ENCODE measurements around the gene AKT2.

DNA sequence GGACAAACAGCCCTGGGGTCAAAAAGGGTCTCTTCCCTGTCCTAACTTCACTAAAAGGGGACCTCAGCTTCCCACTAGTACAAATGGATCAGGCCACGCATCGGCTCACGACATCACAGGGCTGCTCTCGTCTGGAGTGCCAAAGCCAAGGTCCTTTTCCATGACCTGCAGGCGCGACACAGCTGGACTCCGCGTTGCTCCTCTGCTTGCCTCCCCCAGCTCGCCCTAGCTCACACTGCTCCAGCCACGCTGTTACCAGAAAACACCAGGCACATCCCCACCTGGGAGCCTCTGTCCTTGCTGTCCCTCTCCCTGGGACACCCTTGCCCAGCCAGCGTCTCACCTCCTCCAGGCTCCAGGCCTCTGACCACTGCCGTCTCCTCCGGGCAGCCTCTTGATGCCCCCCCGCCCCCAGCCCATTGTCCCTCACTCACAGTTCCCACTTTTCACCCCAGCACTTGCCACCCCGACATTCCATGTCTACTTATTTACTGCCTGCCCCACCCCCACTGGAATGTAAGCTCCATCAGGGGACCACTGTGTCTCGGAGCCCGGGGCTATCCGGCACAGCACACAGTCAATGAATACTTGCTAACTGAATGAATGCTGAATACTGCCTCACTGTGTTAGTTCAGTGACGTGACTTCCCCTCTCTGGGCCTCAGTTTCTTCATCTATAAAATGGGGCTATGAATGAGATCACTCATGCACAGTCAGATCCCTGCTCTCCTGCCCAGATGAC, 20.7 kb downstream of the AKT2 start:
- TF ChIP-seq, protein P1, sequence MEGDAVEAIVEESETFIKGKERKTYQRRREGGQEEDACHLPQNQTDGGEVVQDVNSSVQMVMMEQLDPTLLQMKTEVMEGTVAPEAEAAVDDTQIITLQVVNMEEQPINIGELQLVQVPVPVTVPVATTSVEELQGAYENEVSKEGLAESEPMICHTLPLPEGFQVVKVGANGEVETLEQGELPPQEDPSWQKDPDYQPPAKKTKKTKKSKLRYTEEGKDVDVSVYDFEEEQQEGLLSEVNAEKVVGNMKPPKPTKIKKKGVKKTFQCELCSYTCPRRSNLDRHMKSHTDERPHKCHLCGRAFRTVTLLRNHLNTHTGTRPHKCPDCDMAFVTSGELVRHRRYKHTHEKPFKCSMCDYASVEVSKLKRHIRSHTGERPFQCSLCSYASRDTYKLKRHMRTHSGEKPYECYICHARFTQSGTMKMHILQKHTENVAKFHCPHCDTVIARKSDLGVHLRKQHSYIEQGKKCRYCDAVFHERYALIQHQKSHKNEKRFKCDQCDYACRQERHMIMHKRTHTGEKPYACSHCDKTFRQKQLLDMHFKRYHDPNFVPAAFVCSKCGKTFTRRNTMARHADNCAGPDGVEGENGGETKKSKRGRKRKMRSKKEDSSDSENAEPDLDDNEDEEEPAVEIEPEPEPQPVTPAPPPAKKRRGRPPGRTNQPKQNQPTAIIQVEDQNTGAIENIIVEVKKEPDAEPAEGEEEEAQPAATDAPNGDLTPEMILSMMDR (conservative IDR thresholded peaks at IDR 0.05; ENCODE audit: low read depth, low read length), result no peak
- no peak for TF ChIP-seq EZH2 (IDR thresholded peaks at IDR 0.05; ENCODE audit: low read length, unreplicated experiment)
